GM18858 (cell line): Measurements from ENCODE around the gene TRIM46.
"Not testable (repeated sequence)": the region's sequence is repeated elsewhere in the genome, so short reads cannot be mapped to it uniquely, and the experiment has no call there.

Experiments used
- ATAC-seq: cut with Tn5 transposase; IDR thresholded peaks from one replicate; pipeline ENCODE4 v1.9.1; 2021; ENCODE audit not compliant: unreplicated experiment

The TRIM46 gene

DNA sequence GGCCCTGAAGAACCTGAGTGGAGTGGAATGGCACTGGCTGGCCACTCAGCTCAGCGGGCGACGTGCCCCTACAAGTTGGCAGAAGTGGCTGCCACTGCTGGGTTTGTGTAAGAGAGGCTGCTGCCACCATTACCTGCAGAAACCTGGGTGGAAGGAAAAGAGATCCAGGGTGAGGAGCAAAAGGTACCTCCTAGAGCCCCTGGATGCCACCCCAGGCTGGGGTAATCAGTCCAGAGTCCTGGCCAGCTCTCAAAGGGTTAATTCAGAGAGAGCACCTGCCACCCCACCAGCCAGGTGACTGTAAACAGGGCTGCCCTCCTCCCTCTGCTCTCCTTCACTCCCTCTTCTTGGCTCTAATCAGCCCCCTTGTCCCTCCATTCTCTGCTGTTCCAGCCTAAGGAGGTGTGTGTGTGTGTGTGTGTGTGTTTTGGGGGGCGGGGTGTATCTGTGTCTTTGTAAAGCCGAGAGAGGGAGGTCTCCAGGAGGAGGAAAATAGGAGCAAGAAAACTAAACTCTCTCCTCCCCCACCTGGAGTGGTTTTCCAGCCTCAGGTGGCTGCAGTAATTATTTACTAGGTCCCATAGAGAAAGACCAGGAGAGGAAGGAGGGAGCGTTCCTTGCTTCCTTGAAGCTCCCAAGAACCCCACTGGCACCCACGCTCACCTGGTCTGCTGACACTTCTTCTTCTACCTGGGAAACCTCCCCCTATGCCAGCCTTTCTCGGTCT lies 12.6 kb downstream of the TRIM46 start:
- no peak for ATAC-seq

DNA sequence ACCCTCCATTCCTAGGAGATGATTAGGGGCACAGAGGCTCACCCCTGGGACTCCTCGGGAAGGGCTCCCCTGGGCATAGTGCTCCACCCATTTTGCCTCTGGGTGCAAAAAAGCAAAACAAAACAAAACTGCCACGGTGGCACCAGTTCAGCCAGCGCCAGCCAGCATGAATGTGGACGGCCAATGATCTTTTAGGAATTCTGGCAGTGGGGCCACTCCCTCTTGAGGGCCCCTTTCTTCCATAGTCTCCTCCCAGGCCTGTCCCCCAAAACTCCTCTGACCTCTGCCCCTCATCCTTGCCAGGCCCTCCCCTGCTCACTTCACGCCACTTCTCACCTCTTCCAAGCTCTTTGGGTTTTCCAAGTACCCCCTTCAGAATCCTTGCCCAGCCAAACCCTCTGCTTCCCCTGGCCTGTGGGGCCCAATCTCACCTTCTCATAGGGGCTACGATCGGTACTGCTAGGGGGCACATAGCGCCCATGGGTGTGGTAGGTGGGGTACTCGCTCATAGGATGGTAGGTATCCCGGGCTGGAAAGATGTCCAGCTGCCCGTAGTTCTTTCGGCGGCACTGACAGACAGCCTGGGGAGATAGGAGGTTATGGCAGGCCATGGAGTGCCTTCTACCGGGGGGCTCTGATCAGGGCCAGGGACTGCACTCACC lies 13.3 kb downstream of the TRIM46 start:
- ATAC-seq, result no peak

DNA sequence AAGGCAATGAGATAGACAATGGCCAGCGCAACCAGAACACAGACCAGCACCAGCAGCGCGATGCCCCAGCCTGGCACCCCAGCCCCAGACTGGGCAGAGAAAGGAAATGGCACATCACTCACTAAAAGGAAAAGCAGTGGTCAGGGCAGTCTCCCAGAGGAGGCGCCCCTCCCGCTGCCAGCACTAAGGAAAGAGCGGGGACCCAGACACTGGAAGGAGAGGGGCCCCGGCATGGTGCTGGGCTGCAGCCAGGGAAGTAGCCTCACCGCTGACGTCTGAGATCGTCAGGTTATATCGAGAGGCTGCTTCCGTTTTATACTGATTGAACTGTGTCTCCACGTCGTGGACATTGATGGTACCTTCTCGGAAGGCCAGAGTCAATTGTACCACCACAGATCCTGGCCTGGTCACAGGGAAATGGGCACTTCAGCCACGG lies 13.8 kb downstream of the TRIM46 start:
- ATAC-seq, result no peak

DNA sequence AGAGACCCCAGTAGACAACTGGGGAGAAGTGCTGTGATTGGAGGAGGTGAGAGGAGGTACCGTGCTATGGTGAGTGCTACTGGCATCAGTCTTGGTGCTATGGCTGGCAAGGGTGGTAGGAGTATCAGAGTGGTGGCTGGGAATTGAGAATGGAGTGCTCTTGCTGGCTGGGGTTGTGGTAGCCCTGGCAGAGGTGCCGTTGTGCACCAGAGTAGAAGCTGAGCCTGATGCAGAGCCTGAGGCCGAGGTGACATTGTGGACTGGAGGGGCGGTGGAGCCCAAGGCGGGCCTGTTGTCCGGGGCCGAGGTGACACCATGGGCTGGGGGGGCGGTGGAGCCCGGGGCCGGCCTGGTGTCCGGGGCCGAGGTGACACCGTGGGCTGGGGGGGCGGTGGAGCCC lies 14.6 kb downstream of the TRIM46 start:
- no peak for ATAC-seq

DNA sequence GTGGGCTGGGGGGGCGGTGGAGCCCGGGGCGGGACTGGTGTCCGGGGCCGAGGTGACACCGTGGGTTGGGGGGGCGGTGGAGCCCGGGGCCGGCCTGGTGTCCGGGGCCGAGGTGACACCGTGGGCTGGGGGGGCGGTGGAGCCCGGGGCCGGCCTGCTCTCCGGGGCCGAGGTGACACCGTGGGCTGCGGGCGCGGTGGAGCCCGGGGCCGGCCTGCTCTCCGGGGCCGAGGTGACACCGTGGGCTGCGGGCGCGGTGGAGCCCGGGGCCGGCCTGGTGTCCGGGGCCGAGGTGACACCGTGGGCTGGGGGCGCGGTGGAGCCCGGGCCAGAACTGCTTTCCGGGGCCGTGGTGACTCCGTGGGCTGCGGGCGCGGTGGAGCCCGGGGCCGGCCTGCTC lies 16.3 kb downstream of the TRIM46 start:
- ATAC-seq, result not testable (repeated sequence)

DNA sequence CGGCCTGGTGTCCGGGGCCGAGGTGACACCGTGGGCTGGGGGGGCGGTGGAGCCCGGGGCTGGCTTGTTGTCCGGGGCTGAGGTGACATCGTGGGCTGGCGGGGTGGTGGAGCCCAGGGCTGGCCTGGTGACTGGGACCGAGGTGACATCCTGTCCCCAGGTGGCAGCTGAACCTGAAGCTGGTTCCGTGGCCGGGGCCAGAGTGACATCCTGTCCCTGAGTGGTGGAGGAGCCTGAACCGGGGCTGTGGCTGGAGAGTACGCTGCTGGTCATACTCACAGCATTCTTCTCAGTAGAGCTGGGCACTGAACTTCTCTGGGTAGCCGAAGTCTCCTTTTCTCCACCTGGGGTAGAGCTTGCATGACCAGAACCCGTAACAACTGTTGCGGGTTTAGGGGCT lies 18.3 kb downstream of the TRIM46 start:
- no peak for ATAC-seq

DNA sequence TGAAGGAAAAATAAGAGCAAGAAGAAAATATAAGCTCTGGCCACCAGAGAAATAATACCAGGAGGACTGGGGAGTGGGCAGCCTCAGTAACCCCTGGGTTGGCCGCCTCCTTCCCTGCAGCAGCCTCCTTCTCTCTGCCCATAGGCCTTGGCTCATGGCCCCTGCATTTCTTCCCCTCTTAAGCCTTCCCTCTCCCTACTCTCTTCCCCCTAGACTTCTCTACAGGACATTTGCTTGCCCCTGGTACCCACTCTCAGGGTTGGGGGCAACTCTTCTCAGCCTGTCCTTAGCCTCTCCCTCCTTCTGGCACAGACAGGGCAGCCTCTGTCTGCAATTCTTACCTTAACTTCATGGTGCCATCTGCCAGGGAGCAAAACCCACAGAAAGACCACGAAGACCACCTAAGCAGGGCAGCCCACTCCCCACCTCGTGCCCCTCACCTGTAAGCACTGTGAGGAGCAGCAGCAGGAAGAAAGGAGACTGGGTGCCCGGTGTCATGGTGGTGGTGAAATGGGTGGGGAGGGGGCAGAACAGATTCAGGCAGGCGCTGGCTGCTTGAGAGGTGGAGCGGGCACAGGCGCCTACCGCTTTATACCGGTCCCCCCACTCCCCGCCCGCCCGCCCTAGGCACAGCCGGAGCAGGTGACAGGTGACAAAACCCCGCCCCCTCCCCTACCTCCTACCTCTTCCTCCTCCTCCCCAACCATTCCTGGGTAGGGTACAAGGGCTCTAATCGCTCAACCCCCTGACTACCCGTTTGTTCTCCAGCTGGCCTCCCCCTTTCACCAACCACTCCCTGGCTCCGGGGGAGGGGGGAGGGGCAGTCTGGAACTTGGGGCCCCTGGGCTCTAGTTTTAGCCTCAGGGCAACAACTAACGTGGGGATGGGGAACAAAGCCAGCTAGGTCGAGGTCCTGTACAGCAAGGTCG lies 19.0 kb downstream of the TRIM46 start:
- ATAC-seq, result no peak

DNA sequence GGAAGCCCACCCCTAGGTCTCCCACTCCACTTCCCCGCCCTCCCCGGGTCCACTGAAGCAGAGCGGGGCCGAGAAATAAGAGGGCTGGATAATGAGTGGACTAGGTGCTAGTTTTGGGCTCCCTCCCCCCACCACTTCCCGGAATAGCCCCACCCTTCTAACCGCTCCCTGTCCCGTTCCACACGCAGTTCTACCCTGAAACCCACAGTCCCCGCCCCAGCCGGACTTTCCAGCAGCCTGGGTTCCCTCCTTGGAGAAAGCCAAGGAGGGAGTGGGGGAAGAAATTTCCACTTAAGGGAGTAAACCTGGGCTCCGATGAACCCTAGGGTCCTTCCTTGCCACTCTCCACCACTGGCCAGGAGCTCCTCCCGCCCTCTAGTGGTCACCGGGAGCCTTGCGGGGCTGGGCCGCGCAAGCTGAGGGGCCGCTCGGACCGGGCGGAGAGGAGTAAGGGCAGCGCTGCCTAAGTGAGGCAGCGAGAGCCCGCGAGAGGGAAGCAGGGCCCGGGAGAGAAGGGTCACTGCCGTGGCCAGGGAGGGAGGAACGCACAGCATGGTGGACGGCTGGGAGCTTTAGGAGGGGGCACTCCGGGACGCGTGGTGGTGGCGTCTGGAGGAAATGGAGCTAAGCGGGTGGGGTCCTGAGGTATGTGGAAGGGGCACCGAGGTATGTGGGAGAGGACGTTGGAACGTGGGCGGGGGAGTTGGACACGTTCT lies 19.8 kb downstream of the TRIM46 start:
- ATAC-seq, result peak; percentile 58

DNA sequence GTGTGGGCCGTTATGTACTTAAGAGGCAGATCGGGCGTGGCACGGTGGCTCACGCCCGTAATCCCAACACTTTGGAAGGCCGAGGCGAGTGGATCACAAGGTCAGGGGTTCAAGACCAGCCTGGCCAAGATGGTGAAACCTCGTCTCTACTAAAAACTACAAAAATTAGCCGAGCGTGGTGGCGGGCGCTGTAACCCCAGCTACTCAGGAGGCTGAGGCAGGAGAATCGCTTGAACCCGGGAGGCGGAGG lies 20.3 kb downstream of the TRIM46 start:
- not testable (repeated sequence) for ATAC-seq

DNA sequence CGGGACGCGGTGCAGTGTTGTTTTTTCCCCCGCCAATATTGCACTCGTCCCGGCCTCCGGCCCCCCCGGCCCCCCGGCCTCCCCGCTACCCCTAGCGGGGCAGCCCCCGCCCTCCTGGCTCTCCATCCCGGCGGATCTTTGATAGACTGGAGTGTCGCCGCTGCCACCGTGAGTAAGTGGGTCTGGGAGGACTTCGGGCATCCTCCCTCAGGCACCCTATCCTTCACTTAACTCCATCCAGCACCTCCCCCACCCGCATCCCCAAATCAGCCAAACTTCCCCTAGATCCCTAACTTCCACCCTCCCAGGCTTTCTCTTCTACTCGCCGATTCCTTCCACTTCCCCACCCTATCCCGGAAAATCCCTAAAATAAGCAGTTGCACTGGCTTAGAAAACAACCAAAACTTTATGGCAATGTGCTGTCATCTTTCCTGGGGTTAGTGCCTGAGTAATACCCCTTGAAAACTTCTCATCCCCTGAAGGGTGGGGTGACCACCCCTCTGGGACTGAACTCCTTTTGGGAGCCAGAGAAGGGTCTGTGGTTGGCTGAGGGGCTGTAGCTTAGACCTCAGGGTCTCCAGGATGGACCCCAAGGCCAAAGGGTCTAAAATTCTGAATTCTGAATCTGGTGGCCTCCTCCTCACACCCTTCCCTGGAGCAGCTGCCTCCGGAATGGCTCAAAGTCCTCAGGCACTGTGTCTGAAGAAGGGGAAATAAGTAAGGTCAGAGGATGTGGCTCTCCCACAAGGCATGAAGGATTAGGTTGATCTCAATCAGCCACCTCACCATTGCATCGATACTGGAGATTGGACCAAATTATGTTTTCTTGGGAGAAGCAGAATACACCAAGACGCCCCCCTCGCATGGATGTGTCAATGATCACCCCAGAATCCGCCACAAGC lies 21.8 kb downstream of the TRIM46 start:
- ATAC-seq, result no peak

DNA sequence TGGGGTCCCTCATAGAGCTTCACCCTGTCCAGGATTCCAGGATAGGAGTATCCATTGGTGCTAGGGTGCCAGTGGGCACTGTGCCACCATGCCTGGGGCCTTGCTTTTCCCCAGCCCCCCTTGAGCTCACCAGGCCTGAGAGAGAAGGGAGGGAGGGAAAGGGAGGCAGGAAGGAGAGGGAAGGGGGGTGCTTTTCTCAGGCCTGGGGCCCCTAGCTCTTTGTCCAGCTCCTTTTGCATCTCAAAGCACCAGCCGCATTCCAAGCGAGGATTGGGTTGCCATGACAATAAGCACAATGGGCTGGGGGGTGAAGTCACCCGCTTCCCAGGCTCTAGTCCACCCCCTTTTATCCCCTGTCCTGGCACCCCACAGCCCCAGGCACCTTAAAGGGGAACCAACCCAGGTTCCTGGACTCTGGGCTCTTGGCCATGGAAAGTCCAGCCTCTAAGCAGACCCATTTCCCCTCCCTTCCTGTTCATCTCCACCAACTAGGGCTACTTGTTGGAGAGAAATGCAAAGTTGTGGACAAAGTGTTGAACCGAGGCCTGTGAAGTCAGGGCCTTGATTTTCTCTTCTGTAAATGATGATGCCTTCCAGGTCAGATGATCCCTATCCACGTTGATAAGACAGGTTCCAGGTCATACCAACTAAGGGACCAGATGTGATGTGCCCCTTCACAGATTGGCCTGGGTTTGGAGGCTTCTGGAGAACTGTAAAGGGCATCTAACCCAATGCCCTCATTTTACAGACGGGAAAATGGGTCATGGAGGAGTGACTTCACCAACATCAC lies 22.6 kb downstream of the TRIM46 start:
- ATAC-seq, result no peak

DNA sequence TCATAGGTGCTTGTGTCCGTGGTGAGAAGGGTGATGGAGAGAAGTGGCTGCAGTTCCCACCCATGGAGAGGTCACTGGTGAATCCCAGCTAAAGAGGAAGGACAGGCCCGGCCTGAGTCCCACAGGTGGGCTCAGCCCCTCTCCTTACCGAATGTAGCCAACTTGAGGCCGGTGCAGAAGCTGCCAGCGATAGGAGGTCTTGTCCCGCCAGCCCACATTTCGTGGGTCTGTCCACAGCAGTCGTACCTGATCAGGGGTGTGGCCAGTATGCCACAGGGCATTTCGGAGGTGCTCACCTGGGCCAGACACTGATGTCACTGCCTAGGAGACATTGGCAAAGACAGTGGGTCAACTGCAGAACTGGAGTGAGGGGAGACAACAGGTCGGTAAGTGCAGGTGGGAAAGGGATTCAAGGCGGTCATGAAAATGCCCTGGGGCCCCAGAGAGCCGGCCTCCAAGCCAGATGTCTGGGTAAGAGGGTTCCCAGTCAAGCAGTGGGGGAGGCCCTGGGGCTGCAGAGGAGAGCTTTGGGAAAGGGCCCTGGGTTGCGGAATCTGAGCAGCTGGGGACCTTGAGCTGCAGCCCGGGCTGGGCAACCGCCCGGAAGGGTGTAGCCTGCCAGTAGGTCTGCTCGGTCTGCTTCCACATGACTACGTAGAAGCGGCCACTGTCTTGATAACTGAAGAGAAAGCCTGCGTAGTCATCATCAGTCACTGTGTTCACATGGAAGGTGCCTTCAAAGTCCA lies 23.4 kb downstream of the TRIM46 start:
- no peak for ATAC-seq

DNA sequence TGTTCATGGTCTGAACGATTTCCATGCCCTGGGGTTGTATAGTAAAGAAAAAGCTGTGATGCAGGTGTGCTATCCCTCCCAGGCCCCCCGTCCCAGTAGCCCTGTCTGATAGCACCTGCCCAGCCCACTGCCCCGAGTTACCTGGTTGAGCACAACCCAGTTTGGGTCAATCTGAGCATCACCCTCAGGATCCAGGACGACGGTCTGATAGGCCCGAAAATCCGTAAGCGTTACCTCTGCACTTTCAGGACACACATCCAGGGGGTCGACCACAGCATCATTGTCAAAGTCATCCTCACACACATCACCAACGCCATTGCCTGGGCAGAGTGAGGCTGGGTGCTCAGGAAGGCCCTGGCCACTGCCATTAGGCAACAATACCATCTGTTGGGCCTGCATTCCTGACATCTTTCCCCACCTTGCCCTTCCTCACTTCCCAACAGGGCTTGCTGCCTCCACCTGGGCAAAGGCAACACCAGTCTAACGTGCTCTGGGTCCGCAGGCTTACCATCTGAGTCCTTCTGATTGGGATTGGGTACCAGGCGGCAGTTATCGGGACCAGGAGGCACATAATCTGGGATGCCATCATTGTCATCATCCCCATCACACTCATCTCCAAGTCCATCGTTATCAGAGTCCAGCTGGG lies 24.4 kb downstream of the TRIM46 start:
- ATAC-seq, result no peak

DNA sequence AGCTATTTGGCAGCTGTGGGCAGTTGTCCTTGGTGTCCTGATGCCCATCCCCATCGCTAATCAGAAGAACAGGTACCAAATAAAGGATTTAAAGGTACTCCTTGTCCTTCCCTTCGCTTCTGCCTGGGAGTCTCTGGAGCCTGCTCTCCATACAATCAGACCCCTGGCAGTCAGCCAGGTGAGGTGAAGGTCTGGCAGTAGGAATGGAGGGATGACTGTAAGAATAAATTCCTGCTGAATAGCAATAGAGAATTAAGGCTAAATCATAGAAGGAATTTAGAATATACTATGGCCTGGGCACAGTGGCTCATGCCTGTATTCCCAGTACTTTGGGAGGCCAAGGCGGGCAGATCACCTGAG lies 24.9 kb downstream of the TRIM46 start:
- no peak for ATAC-seq

DNA sequence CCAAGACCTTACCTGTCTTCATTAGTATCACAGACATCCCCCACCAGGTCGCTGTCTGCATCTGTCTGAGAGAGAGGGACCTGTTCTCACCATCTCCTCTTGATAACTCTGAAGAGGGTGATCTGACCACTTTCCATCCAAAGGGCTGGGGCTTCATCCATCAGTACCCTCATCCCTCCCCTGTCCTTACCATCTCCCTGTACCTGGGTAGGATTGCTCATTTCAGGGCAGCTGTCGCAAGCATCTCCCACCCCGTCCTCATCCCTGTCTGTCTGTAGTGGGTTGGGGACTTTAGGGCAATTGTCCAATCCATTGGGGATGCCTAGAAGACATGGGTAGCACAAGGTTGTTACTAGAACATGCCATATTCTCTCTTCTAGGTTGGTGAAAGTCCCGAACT lies 26.1 kb downstream of the TRIM46 start:
- ATAC-seq, result no peak

DNA sequence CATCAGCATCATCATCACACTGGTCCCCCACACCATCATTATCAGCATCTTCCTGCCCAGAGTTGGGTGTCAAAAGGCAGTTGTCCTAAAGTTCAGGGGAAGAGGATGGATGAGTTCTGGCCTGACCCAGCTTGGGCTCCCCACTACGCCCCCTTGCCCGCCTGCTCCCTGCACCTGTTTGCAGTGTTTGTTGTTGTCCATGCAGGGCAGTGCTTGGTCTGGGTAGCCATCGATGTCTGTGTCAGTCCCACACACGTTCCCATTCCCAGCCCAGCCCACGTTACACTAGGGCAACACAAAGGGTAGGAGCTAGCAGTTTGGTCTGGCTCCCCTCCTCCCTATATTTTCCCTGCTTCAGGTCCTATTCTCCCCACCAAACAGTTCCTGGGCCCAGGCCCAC lies 27.3 kb downstream of the TRIM46 start:
- no peak for ATAC-seq

DNA sequence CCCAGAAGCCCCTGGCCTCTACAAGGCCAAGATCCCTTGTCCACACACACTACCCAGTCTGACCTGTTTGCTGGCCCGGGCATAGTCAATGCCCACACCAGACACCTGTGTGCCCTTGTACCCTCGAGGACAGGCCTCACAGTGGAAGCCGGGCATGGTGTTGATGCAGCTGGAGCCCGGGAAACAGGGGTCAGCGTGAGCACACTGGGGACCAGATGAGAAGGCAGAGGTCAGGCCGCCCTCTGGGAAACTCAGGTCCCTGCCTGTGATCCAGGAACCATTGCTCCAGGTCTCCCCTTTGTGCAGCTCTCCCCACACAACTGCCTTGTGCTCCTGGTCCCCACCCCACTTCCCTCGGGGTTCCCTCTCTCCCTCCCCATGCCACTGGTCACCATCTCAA lies 28.5 kb downstream of the TRIM46 start:
- no peak for ATAC-seq

DNA sequence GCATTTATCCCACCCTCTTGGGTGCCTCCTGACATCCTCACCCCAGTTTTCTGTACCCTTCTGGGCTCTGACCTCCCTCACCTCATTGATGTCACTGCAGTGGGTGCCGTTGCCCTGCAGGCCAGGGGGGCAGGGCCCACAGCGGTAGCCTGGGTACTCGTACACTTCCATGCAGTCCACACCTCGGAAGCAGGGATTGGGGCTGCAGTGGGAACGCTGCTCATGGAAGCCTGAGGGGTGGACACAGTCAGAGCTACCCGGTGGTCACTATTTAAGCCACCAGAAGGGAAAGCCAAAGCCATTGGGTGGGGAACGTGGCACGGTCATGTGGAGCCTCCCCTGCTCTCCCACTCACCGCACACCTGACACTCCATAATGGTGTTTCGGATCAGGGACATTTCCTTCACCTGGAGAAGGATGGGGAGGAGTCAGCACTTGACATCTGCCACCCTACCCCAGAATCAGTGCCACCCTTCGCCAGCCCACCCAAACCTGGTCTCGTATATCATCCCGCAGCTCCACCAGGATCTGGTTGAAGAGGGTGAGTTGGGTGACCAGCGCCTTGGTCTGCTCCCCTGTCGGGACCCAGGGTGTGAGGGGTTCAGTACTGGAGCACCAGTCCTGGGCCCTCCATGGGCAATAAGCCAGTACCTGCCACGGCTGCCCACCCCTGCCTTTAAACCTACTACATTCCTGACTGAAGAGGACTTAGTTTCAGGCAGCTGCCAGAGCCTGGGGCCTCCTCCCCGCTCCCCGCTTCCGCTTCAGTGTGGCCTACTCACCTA lies 29.3 kb downstream of the TRIM46 start:
- no peak for ATAC-seq
